Cardiac atrium fibroblast (primary cell): ENCODE results near the gene GIPR. TPM values are rescaled to one million over a fixed set of nuclear protein-coding genes. Genes with fewer than 3 reads are reported as not detected.

ENCODE experiments used
- total RNA-seq: library from RNA; depleted of rRNA; stranded (reverse); fragments of >200 nt; gene quantifications from 2 replicates; pipeline ENCODE4 v1.2.3, GENCODE V29; 2015

GIPR gene
- total RNA-seq: under 0.01 and 0.49 TPM in 2 replicates

GRCh38 chr19:45667620-45668341 lies at the start of gene GIPR:
GIPR (plus strand) TSS chr19:45668221; CDS start chr19:45669521, 1,300 bp downstream.

GRCh38 chr19:45638930-45639729 lies 28.9 kb upstream of the GIPR start, which contains the start of gene EML2:
EML2 (minus strand) TSS chr19:45639397; CDS start chr19:45639376, 21 bp downstream.

GRCh38 chr19:45691516-45692186 lies 23.6 kb downstream of the GIPR start, which contains the start of gene SNRPD2:
SNRPD2 (minus strand) TSS chr19:45691953; CDS start chr19:45691888, 65 bp downstream.

GRCh38 chr19:45692187-45693105 lies 24.4 kb downstream of the GIPR start, which contains the start of gene QPCTL:
QPCTL (plus strand) TSS chr19:45692666; CDS start chr19:45692704, 38 bp downstream.

GRCh38 chr19:45730368-45731288 lies 62.6 kb downstream of the GIPR start, which contains the start of gene FBXO46:
FBXO46 (minus strand) TSS chr19:45730896; CDS start chr19:45713495, 17,401 bp downstream.

Other genes with a start within 250 kb of the GIPR start
- 84.8 and 90.9 TPM in 2 replicates for gene ERCC1, start 244.3 kb upstream of the GIPR start, total RNA-seq
- gene FOSB, start 200.2 kb upstream of the GIPR start, total RNA-seq: 19.0 and 81.4 TPM in 2 replicates
- 16.4 and 17.3 TPM in 2 replicates for gene RTN2, start 171.2 kb upstream of the GIPR start, total RNA-seq
- 0.16 and 0.72 TPM in 2 replicates for gene PPM1N, start 169.8 kb upstream of the GIPR start, total RNA-seq
- 95.6 and 146 TPM in 2 replicates for gene VASP, start 160.7 kb upstream of the GIPR start, total RNA-seq
- 6.5 and 12.1 TPM in 2 replicates for gene OPA3, start 83.4 kb upstream of the GIPR start, total RNA-seq
- 2.7 and 5.2 TPM in 2 replicates for gene GPR4, start 66.0 kb upstream of the GIPR start, total RNA-seq
- gene EML2, start 28.8 kb upstream of the GIPR start, total RNA-seq: 16.8 and 18.8 TPM in 2 replicates
- gene SNRPD2, start 23.7 kb downstream of the GIPR start, total RNA-seq: 260 and 275 TPM in 2 replicates
- gene QPCTL, start 24.4 kb downstream of the GIPR start, total RNA-seq: 18.2 and 19.3 TPM in 2 replicates
- 7.1 and 8.1 TPM in 2 replicates for gene FBXO46, start 62.7 kb downstream of the GIPR start, total RNA-seq
- gene MEIOSIN, start 65.2 kb downstream of the GIPR start, total RNA-seq: not detected in 2 replicates
- 19.6 and 20.0 TPM in 2 replicates for gene SIX5, start 101.0 kb downstream of the GIPR start, total RNA-seq
- 12.0 and 21.7 TPM in 2 replicates for gene DMPK, start 114.3 kb downstream of the GIPR start, total RNA-seq
- 25.1 and 30.5 TPM in 2 replicates for gene DMWD, start 124.6 kb downstream of the GIPR start, total RNA-seq
- gene RSPH6A, start 147.1 kb downstream of the GIPR start, total RNA-seq: not detected in 2 replicates
- gene SYMPK, start 194.9 kb downstream of the GIPR start, total RNA-seq: 30.7 and 33.9 TPM in 2 replicates
- not detected in 2 replicates for gene FOXA3, start 196.1 kb downstream of the GIPR start, total RNA-seq
- gene IRF2BP1, start 217.9 kb downstream of the GIPR start, total RNA-seq: 24.0 and 28.4 TPM in 2 replicates
- gene MYPOP, start 234.4 kb downstream of the GIPR start, total RNA-seq: 1.6 and 2.1 TPM in 2 replicates
- gene NANOS2, start 246.6 kb downstream of the GIPR start, total RNA-seq: not detected in 2 replicates